Ishikawa (cell line): ENCODE measurements around the gene TAF4.

ENCODE experiments used
- CEBPB ChIP-seq: IDR thresholded peaks from 2 replicates; pipeline ENCODE4 v1.6.1; 2012
- CREB1 ChIP-seq: IDR thresholded peaks from 2 replicates; pipeline ENCODE4 v1.6.1; 2012; ENCODE audit warnings: low read depth
- EGR1 ChIP-seq: IDR thresholded peaks from 2 replicates; pipeline ENCODE4 v1.6.1; 2012
- EP300 ChIP-seq: IDR thresholded peaks from 2 replicates; pipeline ENCODE4 v1.6.1; 2012; ENCODE audit warnings: borderline replicate concordance
- FOXM1 ChIP-seq: IDR thresholded peaks from 2 replicates; pipeline ENCODE4 v1.6.1; 2012; ENCODE audit warnings: low read depth, borderline replicate concordance
- NFIC ChIP-seq: IDR thresholded peaks from 2 replicates; pipeline ENCODE4 v1.6.1; 2012
- RAD21 ChIP-seq: IDR thresholded peaks from 2 replicates; pipeline ENCODE4 v1.6.1; 2012; ENCODE audit warnings: low read depth
- TAF1 ChIP-seq: IDR thresholded peaks from 2 replicates; pipeline ENCODE4 v1.6.1; 2012; ENCODE audit warnings: low read depth, mild to moderate bottlenecking
- TCF12 ChIP-seq: IDR thresholded peaks from 2 replicates; pipeline ENCODE4 v1.6.1; 2012; ENCODE audit warnings: low read depth
- TEAD4 ChIP-seq: IDR thresholded peaks from 2 replicates; pipeline ENCODE4 v1.6.1; 2012
- YY1 ChIP-seq: IDR thresholded peaks from 2 replicates; pipeline ENCODE4 v1.6.1; 2012; ENCODE audit warnings: low read depth
- ZBTB7A ChIP-seq: IDR thresholded peaks from 2 replicates; pipeline ENCODE4 v1.6.1; 2012; ENCODE audit warnings: low read depth
- TF ChIP-seq, protein P1 (sequence below): IDR thresholded peaks from 2 replicates; pipeline ENCODE4 v1.6.1; 2012; ENCODE audit warnings: low read depth, mild to moderate bottlenecking
- TF ChIP-seq, protein P2 (sequence below): IDR thresholded peaks from 2 replicates; pipeline ENCODE4 v1.6.1; 2012
- TF ChIP-seq, protein P3 (sequence below): IDR thresholded peaks from 2 replicates; pipeline ENCODE4 v1.6.1; 2012

TAF4 gene

DNA sequence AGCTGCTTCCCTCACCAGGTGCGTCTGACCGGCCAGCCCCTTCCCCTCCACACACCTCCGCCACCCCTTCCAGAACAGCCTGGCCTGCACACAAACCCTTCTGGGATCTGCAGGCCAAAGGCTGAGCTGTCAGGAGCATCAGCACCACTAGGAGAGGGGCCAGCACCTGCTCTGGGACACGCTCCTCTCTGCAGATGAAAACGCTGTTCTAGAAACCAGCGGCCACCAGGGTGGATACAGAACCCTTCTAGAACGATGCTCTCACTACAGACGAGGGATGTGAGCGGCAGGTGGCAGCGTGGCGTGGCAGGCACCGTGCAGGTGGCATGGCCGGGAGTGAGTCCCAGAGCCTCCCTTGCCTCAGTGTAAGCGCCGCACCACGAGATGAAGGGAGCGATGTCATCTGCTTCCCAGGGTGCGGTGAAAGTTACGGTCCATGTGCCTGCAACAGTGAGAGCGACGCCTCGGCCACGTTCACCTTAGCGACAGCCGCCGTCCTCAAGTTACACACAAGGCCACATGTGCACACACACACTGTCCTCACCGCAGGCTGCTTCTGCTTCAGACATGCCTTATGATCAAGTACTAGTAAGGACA lies 53.6 kb downstream of the TAF4 start:
- TF ChIP-seq, protein P1, sequence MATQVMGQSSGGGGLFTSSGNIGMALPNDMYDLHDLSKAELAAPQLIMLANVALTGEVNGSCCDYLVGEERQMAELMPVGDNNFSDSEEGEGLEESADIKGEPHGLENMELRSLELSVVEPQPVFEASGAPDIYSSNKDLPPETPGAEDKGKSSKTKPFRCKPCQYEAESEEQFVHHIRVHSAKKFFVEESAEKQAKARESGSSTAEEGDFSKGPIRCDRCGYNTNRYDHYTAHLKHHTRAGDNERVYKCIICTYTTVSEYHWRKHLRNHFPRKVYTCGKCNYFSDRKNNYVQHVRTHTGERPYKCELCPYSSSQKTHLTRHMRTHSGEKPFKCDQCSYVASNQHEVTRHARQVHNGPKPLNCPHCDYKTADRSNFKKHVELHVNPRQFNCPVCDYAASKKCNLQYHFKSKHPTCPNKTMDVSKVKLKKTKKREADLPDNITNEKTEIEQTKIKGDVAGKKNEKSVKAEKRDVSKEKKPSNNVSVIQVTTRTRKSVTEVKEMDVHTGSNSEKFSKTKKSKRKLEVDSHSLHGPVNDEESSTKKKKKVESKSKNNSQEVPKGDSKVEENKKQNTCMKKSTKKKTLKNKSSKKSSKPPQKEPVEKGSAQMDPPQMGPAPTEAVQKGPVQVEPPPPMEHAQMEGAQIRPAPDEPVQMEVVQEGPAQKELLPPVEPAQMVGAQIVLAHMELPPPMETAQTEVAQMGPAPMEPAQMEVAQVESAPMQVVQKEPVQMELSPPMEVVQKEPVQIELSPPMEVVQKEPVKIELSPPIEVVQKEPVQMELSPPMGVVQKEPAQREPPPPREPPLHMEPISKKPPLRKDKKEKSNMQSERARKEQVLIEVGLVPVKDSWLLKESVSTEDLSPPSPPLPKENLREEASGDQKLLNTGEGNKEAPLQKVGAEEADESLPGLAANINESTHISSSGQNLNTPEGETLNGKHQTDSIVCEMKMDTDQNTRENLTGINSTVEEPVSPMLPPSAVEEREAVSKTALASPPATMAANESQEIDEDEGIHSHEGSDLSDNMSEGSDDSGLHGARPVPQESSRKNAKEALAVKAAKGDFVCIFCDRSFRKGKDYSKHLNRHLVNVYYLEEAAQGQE = no peak
- TF ChIP-seq CEBPB (no peak), CREB1 (no peak), TCF12 (no peak), NFIC (no peak)

DNA sequence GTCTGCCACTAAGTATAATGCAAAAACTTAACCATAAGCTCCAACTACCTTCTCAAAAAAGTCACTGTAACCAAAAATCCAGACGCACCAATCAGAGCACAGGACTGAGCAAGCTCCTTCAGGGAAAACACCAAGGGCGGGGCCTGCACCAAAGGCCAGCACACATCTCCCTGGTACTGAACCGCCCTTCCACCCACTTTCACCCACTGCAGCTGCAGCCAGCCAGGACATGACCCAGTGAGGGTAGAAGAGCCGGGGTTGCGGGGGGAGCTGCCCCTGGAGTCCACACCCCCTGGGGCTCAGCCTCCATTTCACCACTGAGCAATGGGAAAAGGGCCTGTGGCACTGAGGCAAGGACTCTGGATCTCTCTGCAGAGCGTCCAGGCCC lies 54.3 kb downstream of the TAF4 start:
- TF ChIP-seq ZBTB7A (no peak), TCF12 (no peak), EGR1 (no peak), RAD21 (no peak), EP300 (no peak), YY1 (no peak), CEBPB (no peak), TEAD4 (no peak), CREB1 (no peak), NFIC (no peak), FOXM1 (no peak), TAF1 (no peak)
- TF ChIP-seq, protein P2, sequence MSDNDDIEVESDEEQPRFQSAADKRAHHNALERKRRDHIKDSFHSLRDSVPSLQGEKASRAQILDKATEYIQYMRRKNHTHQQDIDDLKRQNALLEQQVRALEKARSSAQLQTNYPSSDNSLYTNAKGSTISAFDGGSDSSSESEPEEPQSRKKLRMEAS = no peak
- TF ChIP-seq, protein P1 = no peak
- TF ChIP-seq, protein P3, sequence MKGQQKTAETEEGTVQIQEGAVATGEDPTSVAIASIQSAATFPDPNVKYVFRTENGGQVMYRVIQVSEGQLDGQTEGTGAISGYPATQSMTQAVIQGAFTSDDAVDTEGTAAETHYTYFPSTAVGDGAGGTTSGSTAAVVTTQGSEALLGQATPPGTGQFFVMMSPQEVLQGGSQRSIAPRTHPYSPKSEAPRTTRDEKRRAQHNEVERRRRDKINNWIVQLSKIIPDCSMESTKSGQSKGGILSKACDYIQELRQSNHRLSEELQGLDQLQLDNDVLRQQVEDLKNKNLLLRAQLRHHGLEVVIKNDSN = no peak

DNA sequence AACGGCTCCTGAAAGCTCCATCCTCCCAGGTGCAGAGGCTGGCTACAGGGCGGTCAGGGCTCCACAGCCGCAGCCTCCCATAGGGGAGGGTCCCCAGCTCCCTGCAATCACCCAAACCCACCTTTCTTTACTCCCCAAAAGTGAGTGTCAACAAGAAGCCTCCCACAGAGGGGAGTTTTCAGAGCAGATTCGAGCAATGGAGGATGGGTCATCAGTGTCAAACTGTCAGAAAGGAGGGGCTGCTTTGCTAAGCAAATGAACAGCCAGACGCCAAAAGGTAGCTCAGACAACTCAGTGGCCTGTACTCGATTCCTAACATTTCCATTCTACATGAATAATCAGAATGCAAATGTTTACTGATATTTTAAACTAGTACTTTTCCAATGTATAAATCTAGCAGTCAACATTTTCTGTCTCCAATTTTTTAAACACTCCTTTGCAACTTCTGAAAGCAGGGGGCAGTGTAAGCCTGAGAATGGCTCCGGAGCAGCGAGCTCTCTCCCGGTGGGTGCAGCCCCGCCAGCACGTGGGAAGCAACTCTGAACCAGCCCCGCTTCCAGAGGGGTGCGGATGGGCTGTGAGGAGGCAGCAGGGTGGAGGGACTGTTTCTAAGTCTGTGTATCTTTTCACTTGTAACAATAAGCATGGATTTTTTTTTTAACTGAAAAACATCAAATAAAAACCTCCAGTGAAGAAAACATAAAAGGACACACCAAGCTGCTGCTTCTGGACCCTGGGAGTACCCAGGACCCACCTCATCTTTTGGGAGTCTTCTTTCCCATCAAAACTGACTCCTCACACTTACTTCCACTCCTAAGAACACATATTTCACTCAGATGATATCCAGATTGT lies 54.9 kb downstream of the TAF4 start:
- TF ChIP-seq RAD21 = peak; percentile 73
- TF ChIP-seq TEAD4 = no peak

DNA sequence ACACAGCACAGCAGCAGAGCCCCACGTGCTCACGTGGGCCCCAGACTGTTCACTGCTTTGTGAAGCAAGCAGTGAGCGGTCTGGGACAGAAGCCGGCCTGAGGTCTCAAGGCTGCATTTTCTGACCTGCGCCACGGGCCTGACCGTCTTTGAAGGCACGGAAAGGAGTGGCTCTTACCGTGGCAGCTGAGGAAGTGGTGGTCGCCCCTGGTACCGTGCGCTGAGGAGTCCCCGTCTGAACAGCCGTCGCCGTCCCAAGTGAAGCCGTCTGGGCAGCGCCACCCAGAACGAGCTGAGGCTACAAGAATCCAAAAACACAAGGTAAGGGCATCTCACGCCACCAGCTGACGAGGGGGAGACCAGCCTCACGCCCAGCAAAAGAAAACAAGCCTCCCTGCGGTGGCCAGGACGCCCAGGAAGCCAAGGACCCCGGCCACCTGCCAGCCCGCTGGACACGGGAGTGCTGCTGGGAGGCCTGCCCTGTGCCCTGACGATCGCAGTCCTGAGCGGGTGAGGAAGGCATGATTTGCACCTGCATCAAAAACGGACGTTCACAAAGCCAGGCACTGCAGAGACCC lies 55.7 kb downstream of the TAF4 start:
- TF ChIP-seq EGR1 (no peak), TAF1 (no peak), NFIC (no peak), TEAD4 (no peak), CEBPB (no peak), YY1 (no peak), EP300 (no peak), RAD21 (no peak), CREB1 (no peak), TCF12 (no peak), ZBTB7A (no peak), FOXM1 (no peak)
- TF ChIP-seq, protein P1 = no peak
- TF ChIP-seq, protein P2 = no peak
- TF ChIP-seq, protein P3 = no peak
